Panc1 (cell line): Measurements from ENCODE around the gene CDH23.

ENCODE experiments used
- POLR2AphosphoS5 ChIP-seq: IDR thresholded peaks from 2 replicates; pipeline ENCODE4 v1.6.1; 2012; ENCODE audit warnings: mild to moderate bottlenecking, low read depth, low read length, moderate library complexity
- TF ChIP-seq, protein P1 (sequence below): fragments of 450-650 bp; IDR thresholded peaks from 2 replicates; pipeline ENCODE4 v1.5.1; 2017; ENCODE audit warnings: mild to moderate bottlenecking
- TF ChIP-seq, protein P2 (sequence below), 2 experiments: IDR thresholded peaks; 2 replicates each; pipeline ENCODE4 v1.6.1; 2011 to 2012; ENCODE audit warnings: low read depth in 2 of 2, control low read depth in 1 of 2, low read length in 1 of 2, mild to moderate bottlenecking in 1 of 2, moderate library complexity in 1 of 2; ENCODE audit not compliant: insufficient read depth in 1 of 2

- TF ChIP-seq, protein P1, sequence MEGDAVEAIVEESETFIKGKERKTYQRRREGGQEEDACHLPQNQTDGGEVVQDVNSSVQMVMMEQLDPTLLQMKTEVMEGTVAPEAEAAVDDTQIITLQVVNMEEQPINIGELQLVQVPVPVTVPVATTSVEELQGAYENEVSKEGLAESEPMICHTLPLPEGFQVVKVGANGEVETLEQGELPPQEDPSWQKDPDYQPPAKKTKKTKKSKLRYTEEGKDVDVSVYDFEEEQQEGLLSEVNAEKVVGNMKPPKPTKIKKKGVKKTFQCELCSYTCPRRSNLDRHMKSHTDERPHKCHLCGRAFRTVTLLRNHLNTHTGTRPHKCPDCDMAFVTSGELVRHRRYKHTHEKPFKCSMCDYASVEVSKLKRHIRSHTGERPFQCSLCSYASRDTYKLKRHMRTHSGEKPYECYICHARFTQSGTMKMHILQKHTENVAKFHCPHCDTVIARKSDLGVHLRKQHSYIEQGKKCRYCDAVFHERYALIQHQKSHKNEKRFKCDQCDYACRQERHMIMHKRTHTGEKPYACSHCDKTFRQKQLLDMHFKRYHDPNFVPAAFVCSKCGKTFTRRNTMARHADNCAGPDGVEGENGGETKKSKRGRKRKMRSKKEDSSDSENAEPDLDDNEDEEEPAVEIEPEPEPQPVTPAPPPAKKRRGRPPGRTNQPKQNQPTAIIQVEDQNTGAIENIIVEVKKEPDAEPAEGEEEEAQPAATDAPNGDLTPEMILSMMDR, result no peak
- TF ChIP-seq, protein P2, sequence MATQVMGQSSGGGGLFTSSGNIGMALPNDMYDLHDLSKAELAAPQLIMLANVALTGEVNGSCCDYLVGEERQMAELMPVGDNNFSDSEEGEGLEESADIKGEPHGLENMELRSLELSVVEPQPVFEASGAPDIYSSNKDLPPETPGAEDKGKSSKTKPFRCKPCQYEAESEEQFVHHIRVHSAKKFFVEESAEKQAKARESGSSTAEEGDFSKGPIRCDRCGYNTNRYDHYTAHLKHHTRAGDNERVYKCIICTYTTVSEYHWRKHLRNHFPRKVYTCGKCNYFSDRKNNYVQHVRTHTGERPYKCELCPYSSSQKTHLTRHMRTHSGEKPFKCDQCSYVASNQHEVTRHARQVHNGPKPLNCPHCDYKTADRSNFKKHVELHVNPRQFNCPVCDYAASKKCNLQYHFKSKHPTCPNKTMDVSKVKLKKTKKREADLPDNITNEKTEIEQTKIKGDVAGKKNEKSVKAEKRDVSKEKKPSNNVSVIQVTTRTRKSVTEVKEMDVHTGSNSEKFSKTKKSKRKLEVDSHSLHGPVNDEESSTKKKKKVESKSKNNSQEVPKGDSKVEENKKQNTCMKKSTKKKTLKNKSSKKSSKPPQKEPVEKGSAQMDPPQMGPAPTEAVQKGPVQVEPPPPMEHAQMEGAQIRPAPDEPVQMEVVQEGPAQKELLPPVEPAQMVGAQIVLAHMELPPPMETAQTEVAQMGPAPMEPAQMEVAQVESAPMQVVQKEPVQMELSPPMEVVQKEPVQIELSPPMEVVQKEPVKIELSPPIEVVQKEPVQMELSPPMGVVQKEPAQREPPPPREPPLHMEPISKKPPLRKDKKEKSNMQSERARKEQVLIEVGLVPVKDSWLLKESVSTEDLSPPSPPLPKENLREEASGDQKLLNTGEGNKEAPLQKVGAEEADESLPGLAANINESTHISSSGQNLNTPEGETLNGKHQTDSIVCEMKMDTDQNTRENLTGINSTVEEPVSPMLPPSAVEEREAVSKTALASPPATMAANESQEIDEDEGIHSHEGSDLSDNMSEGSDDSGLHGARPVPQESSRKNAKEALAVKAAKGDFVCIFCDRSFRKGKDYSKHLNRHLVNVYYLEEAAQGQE (IDR thresholded peaks at IDR 0.05; ENCODE audit: insufficient read depth in 1 of 2, low read depth in 2 of 2, low read length in 1 of 2), result no peak
- TF ChIP-seq POLR2AphosphoS5, result no peak
These were observed 364.9 kb downstream of the CDH23 start for GRCh38 chr10:71761541-71762113.
